AG04450 (cell line): ENCODE data around the gene SLC4A2. TPM values are rescaled to one million over a fixed set of nuclear protein-coding genes. Genes with fewer than 3 reads are reported as not detected.

Experiments
- CTCF ChIA-PET: fragments of 300-600, 350-600 bp; formaldehyde crosslinking; extraction: SDS; loops from one replicate; lab custom pipeline; 2022; ENCODE audit warnings: antibody characterized with exemption, inconsistent platforms; lab: Charles Lee
- POLR2A ChIA-PET: fragments of 350-600 bp; formaldehyde crosslinking; extraction: SDS; loops from one replicate; lab custom pipeline; 2021; ENCODE audit warnings: antibody characterized with exemption, inconsistent platforms; lab: Yijun Ruan, JAX
- DNase-seq: peaks from one replicate; pipeline ENCODE4 v3.0.0-alpha.2; 2011; ENCODE audit warnings: low read depth, low spot score
- H3K27ac ChIP-seq: one replicate; pipeline ENCODE4 v1.5.1; 2012; ENCODE audit warnings: low read depth, low read length, control low read depth
- H3K27me3 ChIP-seq: one replicate; pipeline ENCODE4 v1.6.0; 2012; ENCODE audit warnings: low read length; ENCODE audit not compliant: control insufficient read depth, insufficient read depth
- H3K4me3 ChIP-seq: 2 replicates; pipeline ENCODE4 v1.5.1; 2011; ENCODE audit warnings: mild to moderate bottlenecking, low read depth, low read length, control low read depth
- H3K9me3 ChIP-seq: 2 replicates; pipeline ENCODE4 v1.5.1; 2012; ENCODE audit warnings: low read length; ENCODE audit not compliant: control insufficient read depth, insufficient read depth
- polyA plus RNA-seq: library from polyadenylated mRNA; depleted of rRNA; stranded (reverse); fragments of >200 nt; gene quantifications from 2 replicates; pipeline ENCODE4 v1.2.3, GENCODE V29; 2011
- TF ChIP-seq, protein P1 (sequence below): IDR thresholded peaks from 2 replicates; pipeline ENCODE4 v1.5.1; 2011; ENCODE audit warnings: low read depth, low read length, control low read depth, inconsistent platforms

SLC4A2 gene
- polyA plus RNA-seq, 1 experiment = 40.5 TPM

- ChIA-PET CTCF (interaction anchor here (1.2 to 8.9 kb wide), 4 partner anchors 25 to 68 kb away, joined by 3 to 86 read pairs (median 4); no protein-coding TSS in a partner anchor), POLR2A (interaction anchor here (0.6 to 1.3 kb wide), 4 partner anchors 23 to 28 kb away, joined by 3 to 4 read pairs (median 4); no protein-coding TSS in a partner anchor)
- Histone ChIP-seq H3K27ac (peak within 1 kb of the TSS; percentile 75), H3K27me3 (no peaks in the 10 kb centered on the region), H3K9me3 (no peaks in the 10 kb centered on the region; the same call in 1 of the 2 replicates), H3K4me3 (peak within 1 kb of the TSS; percentile 77)
- DNase-seq = no peak
- TF ChIP-seq, protein P1, sequence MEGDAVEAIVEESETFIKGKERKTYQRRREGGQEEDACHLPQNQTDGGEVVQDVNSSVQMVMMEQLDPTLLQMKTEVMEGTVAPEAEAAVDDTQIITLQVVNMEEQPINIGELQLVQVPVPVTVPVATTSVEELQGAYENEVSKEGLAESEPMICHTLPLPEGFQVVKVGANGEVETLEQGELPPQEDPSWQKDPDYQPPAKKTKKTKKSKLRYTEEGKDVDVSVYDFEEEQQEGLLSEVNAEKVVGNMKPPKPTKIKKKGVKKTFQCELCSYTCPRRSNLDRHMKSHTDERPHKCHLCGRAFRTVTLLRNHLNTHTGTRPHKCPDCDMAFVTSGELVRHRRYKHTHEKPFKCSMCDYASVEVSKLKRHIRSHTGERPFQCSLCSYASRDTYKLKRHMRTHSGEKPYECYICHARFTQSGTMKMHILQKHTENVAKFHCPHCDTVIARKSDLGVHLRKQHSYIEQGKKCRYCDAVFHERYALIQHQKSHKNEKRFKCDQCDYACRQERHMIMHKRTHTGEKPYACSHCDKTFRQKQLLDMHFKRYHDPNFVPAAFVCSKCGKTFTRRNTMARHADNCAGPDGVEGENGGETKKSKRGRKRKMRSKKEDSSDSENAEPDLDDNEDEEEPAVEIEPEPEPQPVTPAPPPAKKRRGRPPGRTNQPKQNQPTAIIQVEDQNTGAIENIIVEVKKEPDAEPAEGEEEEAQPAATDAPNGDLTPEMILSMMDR = no peak
These were observed 26.6 kb downstream of the SLC4A2 start, which contains the start of gene AGAP3 for GRCh38 chr7:151085691-151086620. Gene AGAP3, plus strand, starts transcription at chr7:151086475. Its CDS starts 267 bp downstream, at chr7:151086742.

DNA sequence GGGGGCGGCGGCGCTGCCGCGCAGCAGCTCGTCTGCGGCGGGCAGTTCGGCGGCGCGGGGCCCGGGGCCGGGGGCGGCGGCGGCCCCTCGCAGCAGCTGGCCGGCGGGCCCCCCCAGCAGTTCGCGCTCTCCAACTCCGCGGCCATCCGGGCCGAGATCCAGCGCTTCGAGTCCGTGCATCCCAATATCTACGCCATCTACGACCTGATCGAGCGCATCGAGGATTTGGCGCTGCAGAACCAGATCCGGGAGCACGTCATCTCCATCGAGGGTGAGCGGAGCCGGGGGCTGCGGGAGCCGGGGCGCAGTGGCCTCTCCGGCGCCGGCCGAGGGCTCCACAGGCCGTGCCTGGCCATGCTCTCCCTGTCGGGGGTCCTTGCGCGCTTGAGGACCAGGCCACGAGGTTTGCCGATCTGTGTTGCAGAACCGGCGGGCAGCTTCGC, 27.4 kb downstream of the SLC4A2 start:
- TF ChIP-seq, protein P1 = no peak
- Histone ChIP-seq H3K9me3 (no peaks in the 10 kb centered on the region; the same call in 1 of the 2 replicates), H3K27ac (no peak overlapping the region), H3K27me3 (no peaks in the 10 kb centered on the region), H3K4me3 (peak overlapping the region; percentile 77)
- POLR2A ChIA-PET = no interaction called here
- no peak for DNase-seq
- CTCF ChIA-PET = interaction anchor here (8.9 kb wide), 1 partner anchor 24 kb away, joined by 86 read pairs; no protein-coding TSS in a partner anchor

- H3K27ac ChIP-seq = peak overlapping the region; percentile 80
- H3K4me3 ChIP-seq = peak overlapping the region; percentile 77
- no peaks in the 10 kb centered on the region; the same call in 1 of the 2 replicates for H3K9me3 ChIP-seq
- ChIA-PET POLR2A (no interaction called here), CTCF (interaction anchor here (2.4 to 8.9 kb wide), 2 partner anchors 24 to 37 kb away, joined by 8 to 86 read pairs; no protein-coding TSS in a partner anchor)
- no peaks in the 10 kb centered on the region for H3K27me3 ChIP-seq
- DNase-seq = no peak
- TF ChIP-seq, protein P1 = peak; percentile 2; the same call in 1 of the 2 replicates
These were observed 28.0 kb downstream of the SLC4A2 start for GRCh38 chr7:151087245-151088018.

DNA sequence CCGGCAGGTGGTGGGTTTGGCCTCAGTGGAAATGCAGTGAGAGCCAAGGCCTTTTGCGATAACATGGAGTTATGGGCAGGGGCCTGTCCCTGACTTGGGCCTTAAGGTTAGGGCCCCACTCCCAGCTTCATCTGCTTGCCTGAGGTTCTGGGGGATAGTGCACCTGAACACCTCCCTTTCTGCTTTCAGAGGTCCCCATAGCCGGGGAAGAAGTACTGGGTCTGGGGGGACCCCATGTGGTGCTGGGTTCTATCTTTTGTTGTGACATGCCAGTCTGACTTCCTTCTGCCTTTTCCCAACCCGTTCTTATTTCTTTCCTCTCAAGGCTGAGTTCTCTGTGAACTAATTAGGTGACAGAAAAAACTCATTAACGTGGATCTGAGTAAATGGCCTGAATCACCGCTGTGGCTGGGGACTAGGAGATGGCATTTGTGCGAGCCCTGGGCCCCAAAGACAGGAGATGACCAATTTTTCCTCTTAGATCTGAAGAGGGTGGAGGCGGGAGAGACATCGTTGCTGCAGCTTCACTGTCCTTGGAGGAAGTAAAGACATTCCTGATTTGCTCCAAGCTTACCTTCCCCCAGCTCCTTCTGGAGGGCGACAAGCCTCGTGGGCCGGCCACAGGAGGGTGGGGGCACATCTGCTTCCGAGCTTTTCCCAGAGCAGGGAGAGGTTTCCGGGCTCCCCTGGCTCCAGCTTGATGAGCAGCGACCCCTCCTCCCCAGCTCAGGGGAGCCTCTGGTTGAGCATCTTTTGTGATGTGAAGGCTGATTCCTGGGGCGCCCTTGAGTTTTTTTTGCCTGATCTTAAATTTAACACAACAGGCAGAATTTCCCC, 28.8 kb downstream of the SLC4A2 start:
- POLR2A ChIA-PET = interaction anchor here (1.4 kb wide), 1 partner anchor 17 kb away, joined by 4 read pairs; no protein-coding TSS in a partner anchor
- H3K9me3 ChIP-seq = no peaks in the 10 kb centered on the region; the same call in 1 of the 2 replicates
- H3K4me3 ChIP-seq = peak overlapping the region; percentile 77
- DNase-seq = no peak
- H3K27ac ChIP-seq = peak overlapping the region; percentile 80
- TF ChIP-seq, protein P1 = no peak
- CTCF ChIA-PET = interaction anchor here (0.7 to 8.9 kb wide), 3 partner anchors 23 to 36 kb away, joined by 3 to 86 read pairs (median 8); no protein-coding TSS in a partner anchor
- no peaks in the 10 kb centered on the region for H3K27me3 ChIP-seq
